HEK293 (cell line): Measurements from ENCODE around the gene MARK2.
A peak's percentile ranks its signal among the peaks of the same experiment; 100 is the strongest.

Experiments used
- CTCF ChIA-PET: fragments of 350-600 bp; formaldehyde crosslinking; extraction: SDS; loops from one replicate; lab custom pipeline; 2021; ENCODE audit warnings: antibody characterized with exemption; lab: Yijun Ruan, JAX
- POLR2A ChIA-PET: fragments of 300-600 bp; formaldehyde crosslinking; extraction: SDS; loops from one replicate; lab custom pipeline; 2020; ENCODE audit warnings: antibody characterized with exemption, inconsistent platforms; lab: Yijun Ruan, JAX
- H3K27ac ChIP-seq: fragments of 200-500 bp; sonication (Bioruptor generic); 2 replicates; pipeline ENCODE4 v1.5.1; 2014; ENCODE audit warnings: low read depth, low read length, control low read depth, inconsistent platforms; ENCODE audit errors: extremely low read depth
- H3K36me3 ChIP-seq, 2 experiments: fragments of 200-500 bp in 1 of 2; sonication (Bioruptor generic) in 1 of 2; 1 replicate in 1 of 2; 2 replicates in 1 of 2; pipeline ENCODE4 v1.5.1; 2014 to 2017; ENCODE audit warnings: inconsistent platforms in 2 of 2, low read length in 2 of 2; ENCODE audit not compliant: control insufficient read depth in 2 of 2, insufficient read depth in 1 of 2
- H3K4me1 ChIP-seq: fragments of 200-500 bp; sonication (Bioruptor generic); 2 replicates; pipeline ENCODE4 v1.5.1; 2014; ENCODE audit warnings: mild to moderate bottlenecking, low read length, inconsistent platforms; ENCODE audit not compliant: control insufficient read depth, insufficient read depth
- H3K4me3 ChIP-seq: 2 replicates; pipeline ENCODE4 v1.5.1; 2011; ENCODE audit warnings: low read depth, mild to moderate bottlenecking, control low read depth, low read length, moderate library complexity
- H3K9me3 ChIP-seq: fragments of 200-500 bp; sonication (Bioruptor generic); 2 replicates; pipeline ENCODE4 v1.5.1; 2014; ENCODE audit warnings: low read depth, low read length, inconsistent platforms; ENCODE audit not compliant: control insufficient read depth, insufficient read depth
- FEZF1 ChIP-seq: fragments of 450-650 bp; formaldehyde crosslinking; IDR thresholded peaks from 2 replicates; pipeline ENCODE4 v1.5.1; 2016; ENCODE audit warnings: missing biosample characterization, missing genetic modification characterization
- MZF1 ChIP-seq: fragments of 450-650 bp; formaldehyde crosslinking; IDR thresholded peaks from 2 replicates; pipeline ENCODE4 v1.5.1; 2017; ENCODE audit warnings: missing biosample characterization, missing genetic modification characterization, borderline replicate concordance
- SP2 ChIP-seq: fragments of 450-650 bp; formaldehyde crosslinking; IDR thresholded peaks from 2 replicates; pipeline ENCODE4 v1.5.1; 2016; ENCODE audit warnings: missing biosample characterization, missing genetic modification characterization
- ZIC2 ChIP-seq: fragments of 450-650 bp; formaldehyde crosslinking; IDR thresholded peaks from 2 replicates; pipeline ENCODE4 v1.5.1; 2016; ENCODE audit warnings: missing biosample characterization, missing genetic modification characterization
- ZNF112 ChIP-seq: fragments of 450-650 bp; formaldehyde crosslinking; IDR thresholded peaks from 2 replicates; pipeline ENCODE4 v1.5.0; 2017; ENCODE audit warnings: missing biosample characterization, missing genetic modification characterization
- ZNF114 ChIP-seq: fragments of 450-650 bp; formaldehyde crosslinking; IDR thresholded peaks from 2 replicates; pipeline ENCODE4 v1.5.0; 2017; ENCODE audit warnings: missing biosample characterization, missing genetic modification characterization
- ZNF274 ChIP-seq, 2 experiments: fragments of 200-500 bp in 1 of 2; fragments of 450-650 bp in 1 of 2; sonication (Bioruptor generic) in 1 of 2; formaldehyde crosslinking in 1 of 2; IDR thresholded peaks; 2 replicates each; pipeline versions ENCODE4 v1.5.1 to v1.6.1; 2014 to 2016; ENCODE audit warnings: borderline replicate concordance in 1 of 2, inconsistent platforms in 1 of 2, low read length in 1 of 2, missing biosample characterization in 1 of 2, missing genetic modification characterization in 1 of 2
- ZNF324 ChIP-seq: fragments of 450-650 bp; formaldehyde crosslinking; IDR thresholded peaks from 2 replicates; pipeline ENCODE4 v1.5.1; 2016; ENCODE audit warnings: missing biosample characterization, missing genetic modification characterization
- ZNF341 ChIP-seq: fragments of 450-650 bp; formaldehyde crosslinking; IDR thresholded peaks from 2 replicates; pipeline ENCODE4; 2016; ENCODE audit warnings: low read depth, missing biosample characterization, missing genetic modification characterization
- ZNF391 ChIP-seq: fragments of 450-650 bp; formaldehyde crosslinking; IDR thresholded peaks from 2 replicates; pipeline ENCODE4 v1.5.1; 2016; ENCODE audit warnings: low read depth, missing biosample characterization, missing genetic modification characterization, borderline replicate concordance
- ZNF404 ChIP-seq: fragments of 450-650 bp; formaldehyde crosslinking; IDR thresholded peaks from 2 replicates; pipeline ENCODE4 v1.5.1; 2017; ENCODE audit warnings: missing biosample characterization, missing genetic modification characterization
- ZNF530 ChIP-seq: fragments of 450-650 bp; formaldehyde crosslinking; IDR thresholded peaks from 2 replicates; pipeline ENCODE4 v1.5.1; 2016; ENCODE audit warnings: low read depth, missing biosample characterization, missing genetic modification characterization
- ZNF555 ChIP-seq: fragments of 450-650 bp; formaldehyde crosslinking; conservative IDR thresholded peaks from 2 replicates; pipeline ENCODE4 v1.5.1; 2017; ENCODE audit warnings: missing biosample characterization, mild to moderate bottlenecking, missing genetic modification characterization, inconsistent platforms
- ZNF677 ChIP-seq: fragments of 450-650 bp; IDR thresholded peaks from 2 replicates; pipeline ENCODE4 v1.5.0; 2018; ENCODE audit warnings: missing biosample characterization, mild to moderate bottlenecking, missing genetic modification characterization, moderate library complexity
- ZNF747 ChIP-seq: fragments of 450-650 bp; formaldehyde crosslinking; IDR thresholded peaks from 2 replicates; pipeline ENCODE4 v1.5.1; 2016; ENCODE audit warnings: missing biosample characterization, missing genetic modification characterization
- TF ChIP-seq, protein P1 (sequence below): fragments of 450-650 bp; formaldehyde crosslinking; IDR thresholded peaks from 2 replicates; pipeline ENCODE4 v1.5.1; 2016; ENCODE audit warnings: missing biosample characterization, missing genetic modification characterization, borderline replicate concordance
- TF ChIP-seq, protein P2 (sequence below): fragments of 450-650 bp; formaldehyde crosslinking; IDR thresholded peaks from 2 replicates; pipeline ENCODE4 v1.5.1; 2017; ENCODE audit warnings: missing biosample characterization, missing genetic modification characterization
- TF ChIP-seq, protein P3 (sequence below): fragments of 450-650 bp; formaldehyde crosslinking; IDR thresholded peaks from 2 replicates; pipeline ENCODE4 v1.5.1; 2016; ENCODE audit warnings: missing biosample characterization, missing genetic modification characterization

MARK2 gene

DNA sequence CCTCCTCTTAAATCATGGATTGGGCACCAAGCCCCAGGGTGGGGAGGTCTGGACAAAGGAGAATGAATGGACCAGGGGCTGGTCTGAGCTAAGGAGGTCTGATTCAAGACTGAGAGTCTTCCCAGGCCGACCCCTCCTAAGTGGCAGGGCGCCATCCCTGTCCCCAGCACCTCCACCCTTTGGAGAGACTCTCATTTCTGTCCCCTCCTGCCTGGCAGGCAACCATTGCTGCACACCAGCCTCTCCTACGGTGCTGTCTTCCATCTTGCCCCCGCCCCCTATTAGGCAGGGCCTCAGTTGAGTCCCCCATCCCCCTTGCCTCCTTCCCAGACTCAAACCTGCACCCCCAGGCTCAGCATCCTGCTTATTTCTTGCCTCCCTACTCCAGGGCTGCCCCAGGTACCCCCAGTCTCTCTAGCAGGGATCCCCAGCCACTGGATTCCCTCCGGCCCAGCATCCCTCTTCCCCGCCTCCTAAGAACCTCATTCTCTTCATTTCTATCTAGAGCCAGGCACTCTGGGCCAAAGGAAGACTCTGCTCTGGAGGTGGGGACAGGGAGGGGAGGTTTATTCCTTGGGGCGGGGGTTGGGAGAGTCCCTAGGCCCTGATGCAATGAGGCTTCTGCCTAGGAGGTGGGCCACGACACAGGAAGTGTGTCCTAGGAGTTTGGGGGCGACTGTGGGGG is 79.7 kb downstream of the MARK2 start (continued):
- TF ChIP-seq, protein P1, sequence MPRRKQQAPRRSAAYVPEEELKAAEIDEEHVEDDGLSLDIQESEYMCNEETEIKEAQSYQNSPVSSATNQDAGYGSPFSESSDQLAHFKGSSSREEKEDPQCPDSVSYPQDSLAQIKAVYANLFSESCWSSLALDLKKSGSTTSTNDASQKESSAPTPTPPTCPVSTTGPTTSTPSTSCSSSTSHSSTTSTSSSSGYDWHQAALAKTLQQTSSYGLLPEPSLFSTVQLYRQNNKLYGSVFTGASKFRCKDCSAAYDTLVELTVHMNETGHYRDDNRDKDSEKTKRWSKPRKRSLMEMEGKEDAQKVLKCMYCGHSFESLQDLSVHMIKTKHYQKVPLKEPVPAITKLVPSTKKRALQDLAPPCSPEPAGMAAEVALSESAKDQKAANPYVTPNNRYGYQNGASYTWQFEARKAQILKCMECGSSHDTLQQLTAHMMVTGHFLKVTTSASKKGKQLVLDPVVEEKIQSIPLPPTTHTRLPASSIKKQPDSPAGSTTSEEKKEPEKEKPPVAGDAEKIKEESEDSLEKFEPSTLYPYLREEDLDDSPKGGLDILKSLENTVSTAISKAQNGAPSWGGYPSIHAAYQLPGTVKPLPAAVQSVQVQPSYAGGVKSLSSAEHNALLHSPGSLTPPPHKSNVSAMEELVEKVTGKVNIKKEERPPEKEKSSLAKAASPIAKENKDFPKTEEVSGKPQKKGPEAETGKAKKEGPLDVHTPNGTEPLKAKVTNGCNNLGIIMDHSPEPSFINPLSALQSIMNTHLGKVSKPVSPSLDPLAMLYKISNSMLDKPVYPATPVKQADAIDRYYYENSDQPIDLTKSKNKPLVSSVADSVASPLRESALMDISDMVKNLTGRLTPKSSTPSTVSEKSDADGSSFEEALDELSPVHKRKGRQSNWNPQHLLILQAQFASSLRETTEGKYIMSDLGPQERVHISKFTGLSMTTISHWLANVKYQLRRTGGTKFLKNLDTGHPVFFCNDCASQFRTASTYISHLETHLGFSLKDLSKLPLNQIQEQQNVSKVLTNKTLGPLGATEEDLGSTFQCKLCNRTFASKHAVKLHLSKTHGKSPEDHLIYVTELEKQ (tag by site-specific recombination), result no peak
- peak; percentile 22 for TF ChIP-seq SP2 (tag by site-specific recombination)
- TF ChIP-seq ZNF555 (tag by site-specific recombination), result no peak
- TF ChIP-seq MZF1 (tag by site-specific recombination), result peak; percentile 90
- no peak for TF ChIP-seq ZNF530
- no peak for TF ChIP-seq ZNF274 (IDR thresholded peaks at IDR 0.05; ENCODE audit: low read length)
- no peak for TF ChIP-seq ZNF274 (tag by site-specific recombination; IDR thresholded peaks at IDR 0.05; ENCODE audit: borderline replicate concordance)

DNA sequence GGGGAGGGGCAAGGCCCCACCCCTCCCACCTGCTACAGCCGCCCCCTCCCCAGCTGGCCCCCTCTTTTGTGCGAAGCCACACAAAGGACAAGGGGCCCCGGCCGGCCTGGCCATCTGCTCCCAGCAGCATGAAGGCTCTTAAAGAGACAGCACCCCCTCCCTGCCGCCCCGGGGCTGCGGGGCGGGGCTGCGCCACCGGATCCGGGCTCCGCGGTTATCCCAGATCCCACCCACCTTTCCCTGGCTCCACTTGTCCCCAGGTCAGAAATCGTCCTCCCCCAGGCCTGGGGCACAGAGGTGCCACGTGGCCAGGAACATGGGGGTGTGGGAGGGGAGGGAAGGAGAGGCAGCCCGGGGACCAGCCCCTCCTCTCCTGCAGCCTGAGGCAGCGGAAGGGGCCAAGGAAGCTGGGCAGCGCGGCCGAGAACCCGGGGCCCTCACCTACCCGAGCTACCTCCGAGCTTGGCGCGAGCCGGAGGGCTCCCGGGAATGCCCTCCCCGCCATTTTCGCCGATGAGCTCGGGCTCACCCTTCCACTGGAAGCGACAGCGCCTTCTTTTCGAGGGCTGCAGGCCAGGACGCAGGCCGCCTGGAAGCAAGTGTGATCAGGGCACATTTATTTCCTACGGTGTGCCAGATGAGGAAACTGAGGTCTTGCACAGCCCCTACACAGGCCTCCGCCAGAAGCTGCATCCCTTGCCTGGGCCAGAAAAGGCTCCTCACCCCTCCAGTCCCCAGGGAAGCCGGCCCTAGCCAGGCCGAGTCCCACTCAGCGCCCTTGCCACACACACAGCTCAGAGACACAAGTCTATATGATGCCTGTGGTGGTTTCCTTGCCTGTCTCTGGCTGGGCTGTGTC is 80.6 kb downstream of the MARK2 start:
- Histone ChIP-seq H3K4me3 (no peak overlapping the region), H3K27ac (no peak overlapping the region), H3K4me1 (peaks cover 4% of the 10 kb centered on the region), H3K9me3 (no peaks in the 10 kb centered on the region), H3K36me3 (peaks cover 0 to under 1% of the 10 kb centered on the region in 2 experiments; a peak in 1 of 3 replicates)
- ChIA-PET CTCF (interaction anchor here (0.6 to 2.4 kb wide), 6 partner anchors 10 to 262 kb away, joined by 3 to 9 read pairs (median 4); no protein-coding TSS in a partner anchor), POLR2A (interaction anchor here (1.7 kb wide), 1 partner anchor 19 kb away, joined by 9 read pairs; the partner anchor contains the start of gene NAA40)
- TF ChIP-seq ZIC2 (tag by site-specific recombination), result no peak
- TF ChIP-seq, protein P2, sequence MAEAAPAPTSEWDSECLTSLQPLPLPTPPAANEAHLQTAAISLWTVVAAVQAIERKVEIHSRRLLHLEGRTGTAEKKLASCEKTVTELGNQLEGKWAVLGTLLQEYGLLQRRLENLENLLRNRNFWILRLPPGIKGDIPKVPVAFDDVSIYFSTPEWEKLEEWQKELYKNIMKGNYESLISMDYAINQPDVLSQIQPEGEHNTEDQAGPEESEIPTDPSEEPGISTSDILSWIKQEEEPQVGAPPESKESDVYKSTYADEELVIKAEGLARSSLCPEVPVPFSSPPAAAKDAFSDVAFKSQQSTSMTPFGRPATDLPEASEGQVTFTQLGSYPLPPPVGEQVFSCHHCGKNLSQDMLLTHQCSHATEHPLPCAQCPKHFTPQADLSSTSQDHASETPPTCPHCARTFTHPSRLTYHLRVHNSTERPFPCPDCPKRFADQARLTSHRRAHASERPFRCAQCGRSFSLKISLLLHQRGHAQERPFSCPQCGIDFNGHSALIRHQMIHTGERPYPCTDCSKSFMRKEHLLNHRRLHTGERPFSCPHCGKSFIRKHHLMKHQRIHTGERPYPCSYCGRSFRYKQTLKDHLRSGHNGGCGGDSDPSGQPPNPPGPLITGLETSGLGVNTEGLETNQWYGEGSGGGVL (tag by site-specific recombination), result no peak
- peak; percentile 40; the same call in 1 of the 2 replicates for TF ChIP-seq ZNF341 (tag by site-specific recombination)
- no peak for TF ChIP-seq ZNF404 (tag by site-specific recombination)
- TF ChIP-seq ZNF677 (tag by site-specific recombination), result no peak

DNA sequence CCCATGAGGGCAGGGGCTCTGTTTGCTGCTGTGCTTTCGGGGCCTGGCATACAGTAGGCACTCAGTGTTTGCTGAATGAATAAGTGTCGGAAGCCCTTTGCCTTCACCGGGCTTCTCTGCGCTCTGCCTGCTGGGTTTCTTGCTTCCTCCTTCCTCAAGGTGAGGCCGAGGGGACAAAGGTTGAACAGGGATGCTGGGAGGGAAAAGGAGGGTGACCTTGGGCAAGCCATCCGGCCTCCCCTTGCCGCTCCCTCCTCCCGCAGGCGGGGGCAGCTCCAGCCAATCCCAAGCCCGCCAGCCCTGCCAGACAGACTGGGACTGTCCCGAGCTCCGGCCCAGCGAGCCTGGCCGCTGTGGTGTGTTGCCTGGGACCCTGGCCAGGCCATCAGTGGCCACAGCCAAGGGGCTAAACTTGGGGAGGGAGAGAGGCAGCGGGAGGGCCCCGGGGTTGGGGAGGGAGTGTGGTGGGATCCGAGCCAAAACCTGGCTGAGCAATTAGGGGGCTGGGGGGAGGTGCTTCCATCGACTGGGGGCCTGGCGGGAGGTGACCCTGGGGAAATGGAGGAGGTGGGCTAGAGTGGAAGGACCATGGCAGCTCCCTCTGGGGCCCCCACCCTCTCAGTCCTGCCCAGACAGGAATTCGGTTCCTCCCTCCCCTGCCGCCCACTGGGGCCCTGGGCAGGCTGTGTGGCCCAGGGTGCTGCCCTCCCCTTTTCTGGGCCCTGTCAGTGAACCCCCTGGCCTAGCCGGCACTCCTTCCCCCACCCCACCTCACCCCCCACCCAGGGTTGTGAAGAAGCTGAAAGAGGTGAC is 81.4 kb downstream of the MARK2 start:
- no peaks in the 10 kb centered on the region for H3K9me3 ChIP-seq
- H3K4me3 ChIP-seq, result no peak overlapping the region
- ChIA-PET POLR2A (interaction anchor here (0.6 to 1.7 kb wide), 2 partner anchors 18 to 538 kb away, joined by 3 to 9 read pairs; partner anchors contain the start of gene NAA40), CTCF (interaction anchor here (0.6 to 2.4 kb wide), 6 partner anchors 10 to 263 kb away, joined by 3 to 9 read pairs (median 5); no protein-coding TSS in a partner anchor)
- peaks cover 4% of the 10 kb centered on the region for H3K4me1 ChIP-seq
- H3K36me3 ChIP-seq, result no peaks in the 10 kb centered on the region
- no peak overlapping the region for H3K27ac ChIP-seq
- TF ChIP-seq ZNF112 (tag by site-specific recombination) (no peak), ZNF324 (tag by site-specific recombination) (no peak), FEZF1 (tag by site-specific recombination) (no peak), ZNF114 (tag by site-specific recombination) (no peak), ZNF391 (no peak), ZNF747 (no peak)
- TF ChIP-seq, protein P3, sequence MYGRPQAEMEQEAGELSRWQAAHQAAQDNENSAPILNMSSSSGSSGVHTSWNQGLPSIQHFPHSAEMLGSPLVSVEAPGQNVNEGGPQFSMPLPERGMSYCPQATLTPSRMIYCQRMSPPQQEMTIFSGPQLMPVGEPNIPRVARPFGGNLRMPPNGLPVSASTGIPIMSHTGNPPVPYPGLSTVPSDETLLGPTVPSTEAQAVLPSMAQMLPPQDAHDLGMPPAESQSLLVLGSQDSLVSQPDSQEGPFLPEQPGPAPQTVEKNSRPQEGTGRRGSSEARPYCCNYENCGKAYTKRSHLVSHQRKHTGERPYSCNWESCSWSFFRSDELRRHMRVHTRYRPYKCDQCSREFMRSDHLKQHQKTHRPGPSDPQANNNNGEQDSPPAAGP (tag by site-specific recombination), result no peak
- TF ChIP-seq, protein P2 (tag by site-specific recombination), result peak; percentile 40; the same call in 1 of the 2 replicates
